ENCODE results near the gene FEM1B.

- TF ChIP-seq POLR2AphosphoS5 (IDR thresholded peaks at IDR 0.05; ENCODE audit: low read depth) (no peak), GABPA (IDR thresholded peaks at IDR 0.05; ENCODE audit: low read depth) (no peak), CTCF (IDR thresholded peaks at IDR 0.05; ENCODE audit: insufficient read depth, low read length) (no peak), REST (IDR thresholded peaks at IDR 0.05; ENCODE audit: insufficient replicate concordance, low read depth) (no peak)
These were observed 27.9 kb downstream of the FEM1B start for GRCh38 chr15:68305420-68305871.
